ENCODE results near the gene TMEM151A.
"Not testable (repeated sequence)": the region's sequence is repeated elsewhere in the genome, so short reads cannot be mapped to it uniquely, and the experiment has no call there.

The TMEM151A gene

DNA sequence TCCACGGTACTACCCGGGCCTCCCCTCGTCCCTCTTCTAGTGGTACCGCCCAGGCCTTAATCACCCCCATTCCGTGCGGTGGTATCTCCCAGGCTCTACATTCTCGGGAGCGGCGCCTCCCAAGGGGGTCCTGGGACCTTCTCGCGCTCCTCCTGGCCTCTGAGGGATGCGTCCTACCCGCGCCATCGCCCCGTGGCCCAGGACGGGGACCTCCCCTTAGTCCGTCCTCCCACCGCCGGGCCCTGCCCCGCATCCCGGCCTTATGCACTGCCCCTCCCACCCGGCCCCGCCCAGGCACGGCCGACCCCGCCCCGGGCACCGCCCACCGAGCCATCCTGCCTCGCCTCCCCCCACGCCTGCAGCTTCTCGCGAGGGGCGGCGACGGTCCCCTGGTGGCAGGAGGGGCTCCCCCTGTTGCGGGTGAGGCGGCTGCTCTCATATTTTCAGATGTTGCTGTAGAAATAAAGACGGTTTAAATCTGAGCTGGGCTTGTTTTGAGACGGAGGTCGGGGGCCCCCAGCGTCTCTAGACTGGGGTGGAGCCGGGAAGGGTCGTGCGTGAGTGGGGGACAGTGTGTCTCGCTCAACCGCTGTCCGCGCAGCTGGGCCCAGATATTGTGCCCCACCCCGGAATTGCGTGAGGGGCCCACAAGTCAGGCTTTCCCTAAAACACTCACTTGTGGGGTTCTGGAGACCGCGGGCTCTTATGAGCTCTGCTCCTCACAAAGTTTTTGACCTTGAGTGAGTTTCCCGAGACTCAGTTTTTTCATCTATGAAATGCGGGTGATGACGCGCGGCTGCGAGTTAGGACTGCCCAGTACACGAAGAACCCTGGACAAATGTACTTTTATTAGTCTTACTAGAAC lies 24.1 kb upstream of the TMEM151A start:
- peak; percentile 76 for DNase-seq (ENCODE audit: low read depth)

DNA sequence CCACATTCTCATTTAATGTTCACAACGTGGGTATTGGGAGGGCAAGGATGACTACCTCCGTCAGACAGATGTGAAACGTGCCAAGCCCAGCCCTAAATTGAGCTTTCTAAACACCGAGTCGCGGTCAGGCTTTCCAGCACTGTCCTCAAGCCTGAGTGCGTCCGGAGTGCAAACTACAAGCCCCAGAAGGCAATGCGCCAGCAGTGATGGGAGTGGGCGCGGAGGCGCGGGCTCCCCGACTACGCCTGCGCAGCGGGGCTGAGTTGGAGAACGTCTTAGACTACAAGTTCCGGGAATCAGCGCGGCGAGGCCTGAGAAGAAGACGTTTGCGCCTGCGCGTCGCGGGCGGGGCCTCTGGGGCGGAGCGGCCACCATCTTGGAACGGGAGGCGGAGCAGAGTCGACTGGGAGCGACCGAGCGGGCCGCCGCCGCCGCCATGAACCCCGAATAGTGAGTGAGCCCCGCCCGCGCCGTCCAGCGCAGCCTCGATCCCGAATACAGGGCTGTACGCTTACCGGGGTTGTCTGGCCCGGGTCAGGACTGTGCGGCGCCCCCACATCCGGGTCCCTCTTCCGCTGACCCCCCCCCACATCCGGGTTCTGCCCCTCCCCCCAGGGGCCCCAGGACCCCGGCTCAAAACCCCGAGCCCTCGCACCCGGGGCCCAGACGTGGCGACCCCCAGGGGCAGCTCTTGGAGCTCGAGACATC lies 23.3 kb upstream of the TMEM151A start, which contains the start of gene RAB1B:
TSS of gene RAB1B (plus strand) at position 396 of the 708 bp plus-strand sequence. CDS start at position 437, 41 bp downstream.
- peak; percentile 97 for DNase-seq (ENCODE audit: low read depth)

- peak; percentile 25 for DNase-seq (ENCODE audit: low read depth)
Observed at GRCh38 chr11:66268952-66269905, 22.5 kb upstream of the TMEM151A start.

DNA sequence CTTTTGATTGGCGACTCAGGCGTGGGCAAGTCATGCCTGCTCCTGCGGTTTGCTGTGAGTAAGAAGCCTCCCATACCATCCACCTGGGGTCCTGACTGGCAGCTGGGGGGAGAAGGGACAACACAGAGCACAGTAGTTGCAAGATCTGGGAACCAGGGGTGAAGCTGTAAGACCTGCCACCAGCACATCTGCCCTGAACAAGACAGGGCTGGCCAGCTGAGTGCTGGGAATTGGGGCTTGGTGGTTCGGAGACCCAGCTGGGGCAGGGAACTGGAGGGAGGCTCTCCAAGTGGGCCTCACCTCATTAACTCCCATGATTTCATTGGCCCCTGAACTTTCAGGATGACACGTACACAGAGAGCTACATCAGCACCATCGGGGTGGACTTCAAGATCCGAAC lies 19.9 kb upstream of the TMEM151A start:
- no peak for DNase-seq (ENCODE audit: low read depth)

DNA sequence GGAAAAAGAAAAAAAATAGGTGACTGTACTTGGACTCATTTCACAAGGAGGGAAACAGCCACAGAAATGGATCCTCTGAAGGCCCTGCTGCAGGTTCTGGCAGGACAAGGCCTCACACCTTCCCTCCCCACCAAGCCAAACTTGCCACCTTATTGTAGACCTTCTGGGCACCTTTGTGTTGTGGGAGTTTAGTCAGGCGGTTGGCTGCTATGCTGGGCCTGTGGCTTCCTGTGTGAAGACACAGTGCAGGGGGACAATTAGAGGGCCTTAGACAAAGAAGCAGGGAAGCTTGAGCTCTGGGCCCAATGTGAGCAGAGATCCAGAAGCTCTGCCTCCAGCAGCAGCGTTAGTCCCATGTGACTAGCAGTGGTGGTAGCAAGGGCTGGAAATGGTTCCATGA lies 19.1 kb upstream of the TMEM151A start:
- DNase-seq (ENCODE audit: low read depth) = no peak

DNA sequence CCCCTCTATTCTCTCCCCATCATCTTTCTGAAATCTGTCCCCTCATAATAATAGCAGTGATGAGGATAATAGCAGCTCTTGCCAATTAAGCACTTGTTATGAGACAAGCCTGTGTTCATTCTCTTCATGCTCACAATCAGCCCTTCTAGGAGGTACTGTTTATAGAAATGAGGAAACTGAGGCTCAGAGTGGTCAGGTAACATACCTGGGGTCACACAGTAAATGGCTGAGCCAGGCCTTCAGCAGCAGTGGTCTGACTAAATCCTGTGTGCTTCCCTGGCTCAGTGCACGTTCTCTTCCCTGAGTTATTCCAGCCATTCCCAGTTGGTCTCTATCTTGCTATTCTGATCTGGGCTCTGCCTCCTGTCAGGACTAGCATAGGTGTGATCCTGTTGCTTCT lies 17.5 kb upstream of the TMEM151A start:
- no peak for DNase-seq (ENCODE audit: low read depth)

DNA sequence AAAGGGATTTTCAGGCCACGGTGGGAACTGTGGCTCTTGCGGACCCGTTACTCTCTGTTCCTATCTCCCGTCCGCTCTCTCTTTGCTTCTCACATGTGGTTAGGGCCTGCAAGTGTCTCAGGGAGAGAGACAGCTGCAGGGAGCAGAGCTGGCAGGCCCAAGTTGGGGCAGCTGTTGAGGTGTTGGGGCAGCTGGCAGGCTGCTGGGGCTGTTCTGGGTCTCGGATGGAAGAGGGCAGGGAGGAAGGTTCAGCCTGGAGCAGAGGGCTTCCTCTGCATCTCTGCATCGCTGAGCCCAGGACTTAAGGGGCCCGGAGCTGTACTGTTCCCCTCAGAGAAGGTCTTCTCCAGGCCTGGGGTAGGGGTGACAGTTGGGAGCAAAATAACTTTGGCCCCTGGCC lies 16.3 kb upstream of the TMEM151A start:
- no peak for DNase-seq (ENCODE audit: low read depth)

DNA sequence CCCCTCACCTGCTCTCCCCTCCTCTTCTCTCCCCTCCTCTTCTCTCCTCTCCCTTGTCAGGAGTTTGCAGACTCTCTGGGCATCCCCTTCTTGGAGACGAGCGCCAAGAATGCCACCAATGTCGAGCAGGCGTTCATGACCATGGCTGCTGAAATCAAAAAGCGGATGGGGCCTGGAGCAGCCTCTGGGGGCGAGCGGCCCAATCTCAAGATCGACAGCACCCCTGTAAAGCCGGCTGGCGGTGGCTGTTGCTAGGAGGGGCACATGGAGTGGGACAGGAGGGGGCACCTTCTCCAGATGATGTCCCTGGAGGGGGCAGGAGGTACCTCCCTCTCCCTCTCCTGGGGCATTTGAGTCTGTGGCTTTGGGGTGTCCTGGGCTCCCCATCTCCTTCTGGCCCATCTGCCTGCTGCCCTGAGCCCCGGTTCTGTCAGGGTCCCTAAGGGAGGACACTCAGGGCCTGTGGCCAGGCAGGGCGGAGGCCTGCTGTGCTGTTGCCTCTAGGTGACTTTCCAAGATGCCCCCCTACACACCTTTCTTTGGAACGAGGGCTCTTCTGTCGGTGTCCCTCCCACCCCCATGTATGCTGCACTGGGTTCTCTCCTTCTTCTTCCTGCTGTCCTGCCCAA lies 15.6 kb upstream of the TMEM151A start:
- DNase-seq (ENCODE audit: low read depth) = no peak

- not testable (repeated sequence) for DNase-seq (ENCODE audit: low read depth)
Observed at GRCh38 chr11:66276619-66277018, 15.1 kb upstream of the TMEM151A start.

DNA sequence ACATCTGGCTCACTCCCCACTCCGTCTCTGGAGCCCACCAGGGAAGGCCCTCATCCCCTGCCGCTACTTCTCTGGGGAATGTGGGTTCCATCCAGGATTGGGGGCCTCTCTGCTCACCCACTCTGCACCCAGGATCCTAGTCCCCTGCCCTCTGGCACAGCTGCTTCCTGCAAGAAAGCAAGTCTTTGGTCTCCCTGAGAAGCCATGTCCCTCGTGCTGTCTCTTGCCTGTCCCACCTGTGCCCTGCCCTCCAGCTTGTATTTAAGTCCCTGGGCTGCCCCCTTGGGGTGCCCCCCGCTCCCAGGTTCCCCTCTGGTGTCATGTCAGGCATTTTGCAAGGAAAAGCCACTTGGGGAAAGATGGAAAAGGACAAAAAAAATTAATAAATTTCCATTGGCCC lies 14.6 kb upstream of the TMEM151A start:
- not testable (repeated sequence) for DNase-seq (ENCODE audit: low read depth)

- DNase-seq (ENCODE audit: low read depth) = no peak
Observed at GRCh38 chr11:66277471-66278362, 14.0 kb upstream of the TMEM151A start, which contains the start of gene CNIH2. Gene CNIH2, plus strand, starts transcription at chr11:66278175. Its CDS starts 282 bp downstream, at chr11:66278457.

GRCh38 chr11:66278363-66279091 lies 13.2 kb upstream of the TMEM151A start:
- DNase-seq (ENCODE audit: low read depth) = peak; percentile 32

- no peak for DNase-seq (ENCODE audit: low read depth)
Observed at GRCh38 chr11:66279092-66279734, 12.5 kb upstream of the TMEM151A start.

DNA sequence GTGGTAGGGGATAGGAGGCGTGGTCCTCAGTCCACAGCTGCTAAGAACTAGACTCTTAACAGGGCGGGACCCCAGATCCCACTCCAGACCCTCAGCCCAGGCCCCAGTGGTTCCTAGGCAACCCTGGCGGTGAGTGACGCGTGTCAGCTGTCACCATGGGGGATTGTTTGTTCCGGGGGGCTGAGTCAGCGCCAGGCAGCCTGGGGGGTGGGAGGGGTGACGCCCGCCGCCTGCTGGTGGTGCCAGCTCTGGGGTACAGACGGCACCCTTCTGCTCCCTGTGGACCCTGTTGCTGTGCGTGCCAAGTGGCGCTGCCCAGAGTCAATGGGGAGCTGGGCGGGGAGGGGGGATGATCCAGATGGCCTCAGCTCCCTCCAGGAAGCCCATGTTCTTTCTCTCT lies 11.3 kb upstream of the TMEM151A start:
- DNase-seq (ENCODE audit: low read depth) = no peak

GRCh38 chr11:66281001-66281400 lies 10.7 kb upstream of the TMEM151A start:
- DNase-seq (ENCODE audit: low read depth) = no peak

GRCh38 chr11:66281776-66282467 lies 9.8 kb upstream of the TMEM151A start:
- no peak for DNase-seq (ENCODE audit: low read depth)

- DNase-seq (ENCODE audit: low read depth) = peak; percentile 89
Observed at GRCh38 chr11:66282468-66283455, 8.9 kb upstream of the TMEM151A start.

All from amniotic epithelial cell (primary cell).